ENCODE results near the gene WDR62.

WDR62 gene

DNA sequence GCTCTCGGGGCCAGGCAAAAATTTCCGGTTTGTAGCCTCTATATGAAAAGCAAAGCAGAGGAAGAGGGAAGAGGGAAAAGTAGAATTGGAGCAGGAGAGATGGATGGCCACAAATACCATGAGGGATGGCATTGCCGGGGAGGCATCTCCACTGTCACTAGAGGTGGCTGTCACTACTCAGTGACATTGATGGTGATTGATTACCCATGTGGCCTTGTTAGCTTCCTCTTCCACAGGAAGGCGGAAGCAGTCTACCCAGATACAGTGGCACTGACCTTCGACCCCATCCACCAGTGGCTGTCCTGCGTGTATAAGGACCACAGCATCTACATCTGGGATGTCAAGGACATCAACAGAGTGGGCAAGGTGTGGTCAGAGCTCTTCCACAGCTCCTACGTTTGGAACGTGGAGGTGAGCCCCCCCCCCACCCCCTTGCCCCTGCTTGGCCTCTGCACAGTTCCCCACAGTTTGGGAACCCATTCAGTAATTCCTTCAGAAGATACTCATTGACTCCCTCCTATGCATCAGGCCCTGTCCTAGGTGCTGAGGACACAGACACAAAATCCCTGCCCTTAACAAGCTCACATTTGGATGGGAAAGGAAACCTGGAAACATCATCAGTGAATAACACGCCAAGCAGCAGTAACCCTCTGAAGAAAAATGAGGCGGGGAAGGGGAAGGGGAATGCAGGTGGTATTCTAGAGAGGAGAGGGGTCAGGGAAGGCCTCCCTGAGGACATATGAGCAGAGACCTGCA is 18.6 kb downstream of the WDR62 start:
- FAIRE-seq (no peak), DNase-seq (ENCODE audit: extremely low spot score, insufficient read length, low read depth) (no peak)

DNA sequence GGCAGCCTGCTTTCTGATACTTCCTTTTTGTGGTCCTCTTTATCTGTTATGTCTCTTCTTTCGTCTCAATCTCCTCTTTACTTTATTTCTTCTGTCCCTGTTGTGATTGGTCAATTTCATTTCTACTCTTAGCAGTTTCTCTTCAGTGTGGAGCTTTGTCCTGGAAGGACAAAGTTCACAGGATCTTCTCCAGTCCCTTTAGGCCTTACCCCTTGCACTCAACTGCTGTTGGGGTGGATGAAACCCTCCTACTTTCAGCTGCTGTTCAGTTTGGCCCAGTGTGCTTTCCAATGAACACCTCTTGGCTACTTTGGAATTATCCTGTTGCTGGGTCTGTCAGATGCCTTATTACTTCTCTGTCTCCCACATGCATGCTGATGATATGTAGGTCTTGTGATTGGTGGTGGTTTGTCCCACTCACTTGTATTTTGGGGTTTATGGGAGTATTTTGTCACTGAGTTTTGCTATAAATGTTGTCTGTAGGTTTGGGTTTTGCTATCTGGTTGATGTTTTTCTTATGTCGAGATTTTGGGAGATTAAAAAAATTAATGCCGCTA is 24.8 kb downstream of the WDR62 start:
- DNase-seq (ENCODE audit: extremely low spot score, insufficient read length, low read depth) (no peak), FAIRE-seq (no peak)

DNA sequence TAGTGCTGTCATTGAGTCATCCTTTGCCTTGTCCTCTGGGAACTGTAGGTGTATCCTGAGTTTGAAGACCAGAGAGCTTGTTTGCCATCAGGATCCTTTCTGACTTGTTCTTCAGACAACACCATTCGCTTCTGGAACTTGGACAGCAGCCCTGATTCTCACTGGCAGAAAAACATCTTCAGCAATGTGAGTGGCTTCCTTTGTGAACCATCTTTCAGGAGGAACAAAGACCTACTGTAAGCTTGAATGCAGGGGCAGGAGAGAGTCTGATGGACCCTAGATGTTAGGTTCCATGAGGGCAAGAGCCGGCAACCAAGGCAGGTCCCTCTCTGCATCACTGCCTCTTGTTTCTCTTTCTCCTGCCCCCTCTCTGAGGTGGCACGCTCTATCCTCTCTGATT is 26.7 kb downstream of the WDR62 start:
- FAIRE-seq = no peak
- DNase-seq (ENCODE audit: extremely low spot score, insufficient read length, low read depth) = no peak

GRCh38 chr19:36081894-36082293 is 27.2 kb downstream of the WDR62 start:
- no peak for FAIRE-seq
- no peak for DNase-seq (ENCODE audit: extremely low spot score, insufficient read length, low read depth)

GRCh38 chr19:36082916-36083315 is 28.2 kb downstream of the WDR62 start:
- no peak for FAIRE-seq
- DNase-seq (ENCODE audit: extremely low spot score, insufficient read length, low read depth) = no peak

DNA sequence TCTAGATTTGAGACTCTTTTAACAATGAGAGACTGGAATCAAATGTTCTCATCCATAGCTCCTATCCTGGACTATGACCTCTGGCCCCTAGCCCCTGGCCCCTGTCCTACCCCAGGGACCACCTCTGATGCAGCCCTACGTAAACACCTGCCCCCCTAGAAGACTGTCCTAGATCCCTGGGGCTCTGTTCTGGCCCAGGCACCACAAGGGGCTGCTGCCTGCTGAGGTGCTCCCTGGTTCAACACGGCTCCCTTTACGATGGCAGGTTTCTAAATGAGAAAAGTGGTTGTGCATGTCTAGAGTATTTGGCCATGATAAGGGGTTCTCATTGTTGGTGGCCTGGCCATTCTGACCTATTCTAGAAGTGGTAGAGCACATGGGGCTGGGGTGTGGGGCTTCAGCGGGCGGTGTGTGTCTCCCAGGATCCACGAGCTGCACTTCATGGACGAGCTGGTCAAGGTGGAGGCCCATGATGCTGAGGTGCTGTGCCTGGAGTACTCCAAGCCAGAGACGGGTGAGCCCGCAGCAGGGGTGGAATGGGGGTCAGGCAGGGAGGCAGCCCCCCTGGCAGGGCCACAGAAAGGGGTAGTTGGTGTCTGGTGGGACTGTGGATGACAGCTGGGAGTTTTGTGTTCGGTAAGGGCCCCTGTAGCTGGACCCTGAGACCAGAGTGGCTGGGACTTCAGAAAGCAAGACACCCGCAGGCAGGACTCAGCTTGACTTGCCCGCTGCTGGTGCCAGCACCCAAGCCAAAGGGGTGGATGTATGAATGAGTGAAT is 29.7 kb downstream of the WDR62 start:
- FAIRE-seq = no peak
- no peak for DNase-seq (ENCODE audit: extremely low spot score, insufficient read length, low read depth)

DNA sequence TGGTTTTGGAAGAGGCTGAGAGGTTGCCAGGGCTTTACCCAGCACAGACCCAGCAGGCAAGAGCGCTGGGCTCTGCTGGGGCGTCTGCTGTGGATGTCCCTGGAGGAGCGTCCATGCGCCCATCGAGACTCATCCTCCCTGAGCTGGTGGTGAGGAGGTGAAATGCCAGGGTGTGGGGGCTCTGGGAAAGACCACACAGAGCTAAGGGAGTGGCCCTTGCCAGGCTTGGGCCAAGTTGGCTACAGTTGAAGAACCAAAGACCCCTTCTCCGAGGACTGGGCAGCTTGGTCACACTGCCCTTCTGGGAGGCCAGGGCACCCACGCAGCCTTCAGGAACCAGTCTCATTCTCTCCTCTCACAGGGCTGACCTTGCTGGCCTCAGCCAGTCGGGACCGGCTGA is 31.6 kb downstream of the WDR62 start:
- no peak for DNase-seq (ENCODE audit: extremely low spot score, insufficient read length, low read depth)
- FAIRE-seq = no peak

DNA sequence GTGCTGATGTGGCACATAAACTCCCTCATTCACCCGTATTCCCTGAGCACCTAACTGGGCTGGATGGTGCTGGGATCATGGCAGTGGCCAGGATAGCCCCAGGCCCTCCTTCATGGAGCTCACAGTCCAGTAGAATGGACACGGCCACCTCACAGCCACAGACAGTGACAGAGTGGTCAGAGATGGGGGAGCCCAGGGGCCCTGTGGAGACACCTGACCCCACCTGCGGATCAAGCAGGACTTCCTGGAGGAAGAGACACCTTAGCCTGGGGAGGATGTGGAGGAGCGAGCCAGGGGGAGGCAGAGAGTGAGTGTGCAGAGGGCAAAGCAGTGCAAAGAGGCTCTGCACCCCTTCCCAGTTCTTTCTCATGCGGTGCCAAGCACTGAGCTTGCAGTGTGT is 35.1 kb downstream of the WDR62 start:
- DNase-seq (ENCODE audit: extremely low spot score, insufficient read length, low read depth) = no peak
- no peak for FAIRE-seq

GRCh38 chr19:36090910-36091695 is 36.4 kb downstream of the WDR62 start:
- no peak for FAIRE-seq
- no peak for DNase-seq (ENCODE audit: extremely low spot score, insufficient read length, low read depth)

GRCh38 chr19:36092566-36092965 is 37.9 kb downstream of the WDR62 start:
- no peak for DNase-seq (ENCODE audit: extremely low spot score, insufficient read length, low read depth)
- no peak for FAIRE-seq

DNA sequence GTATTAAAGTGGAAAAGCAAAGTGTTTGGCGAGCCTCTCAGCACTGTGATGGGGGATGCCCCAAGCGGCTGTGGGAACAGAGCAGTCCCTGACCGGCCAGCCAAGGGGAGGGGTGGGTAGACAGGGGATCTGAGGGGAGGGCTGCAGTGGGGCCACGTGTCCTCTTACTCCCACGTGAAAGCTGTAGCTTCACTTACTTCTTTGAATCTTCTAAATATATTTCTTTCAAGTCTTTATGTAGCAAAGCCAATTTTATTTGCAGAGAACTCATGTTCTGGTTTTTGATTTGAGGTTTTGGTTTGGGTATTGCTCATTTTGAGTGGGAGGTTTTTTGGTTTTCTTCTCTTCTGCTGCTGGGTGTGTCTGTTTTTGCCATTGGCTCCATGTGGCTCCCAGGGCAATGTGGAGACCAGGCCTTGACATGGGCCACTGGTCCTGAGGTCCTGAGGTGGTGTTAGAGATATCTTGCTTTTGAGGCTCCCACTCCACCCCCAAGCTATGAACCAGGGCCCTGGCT is 38.5 kb downstream of the WDR62 start:
- DNase-seq (ENCODE audit: extremely low spot score, insufficient read length, low read depth) (no peak), FAIRE-seq (no peak)

DNA sequence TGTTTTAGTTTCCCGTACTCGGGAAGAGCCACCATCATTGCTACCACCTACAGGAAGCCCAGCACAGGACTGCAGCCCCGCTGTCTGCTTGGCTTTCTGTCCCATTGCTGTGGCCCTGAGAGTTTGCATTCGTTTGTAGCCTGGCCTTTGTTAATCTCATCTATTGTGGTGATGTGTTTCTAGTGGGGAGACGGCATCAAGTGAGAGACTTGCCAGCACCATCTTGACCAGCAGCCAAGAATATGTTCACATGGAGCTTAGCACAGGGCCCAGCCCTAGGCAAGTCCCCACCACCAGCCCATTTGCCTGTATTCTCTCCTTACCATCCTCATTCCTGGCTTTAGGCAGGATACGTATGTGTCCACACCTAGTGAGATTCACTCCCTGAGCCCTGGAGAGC is 39.0 kb downstream of the WDR62 start:
- DNase-seq (ENCODE audit: extremely low spot score, insufficient read length, low read depth) = no peak
- no peak for FAIRE-seq

GRCh38 chr19:36097036-36097435 is 42.3 kb downstream of the WDR62 start:
- FAIRE-seq = no peak

DNA sequence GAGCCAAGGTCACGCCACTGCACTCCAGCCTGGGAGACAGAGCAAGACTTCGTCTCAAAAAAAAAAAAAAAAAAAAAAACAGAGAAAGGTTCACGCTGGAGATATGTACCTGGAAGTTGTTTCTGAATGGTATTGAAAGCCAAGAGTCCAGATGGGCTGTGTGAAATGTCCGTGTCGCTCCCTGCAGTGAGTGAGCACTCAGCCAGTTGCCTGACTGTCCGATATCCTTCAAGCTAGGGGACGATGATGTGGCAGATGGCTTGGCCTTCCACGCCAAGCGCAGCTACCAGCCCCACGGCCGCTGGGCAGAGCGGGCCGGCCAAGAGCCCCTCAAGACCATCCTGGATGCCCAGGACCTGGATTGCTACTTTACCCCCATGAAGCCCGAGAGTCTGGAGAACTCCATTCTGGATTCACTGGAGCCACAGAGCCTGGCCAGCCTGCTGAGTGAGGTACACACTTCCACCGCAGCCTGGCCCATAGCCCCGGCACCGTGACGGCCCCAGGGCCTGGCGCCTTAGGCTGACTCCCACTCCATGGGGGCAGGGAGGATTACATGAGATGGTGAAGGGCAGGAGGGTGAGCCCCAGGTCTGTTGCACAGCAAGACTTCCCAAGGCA is 44.6 kb downstream of the WDR62 start:
- no peak for FAIRE-seq
- DNase-seq (ENCODE audit: extremely low spot score, insufficient read length, low read depth) = no peak

More at GRCh38 chr19:36097036-36097435, 42.3 kb downstream of the WDR62 start:
- no peak for DNase-seq (ENCODE audit: extremely low spot score, insufficient read length, low read depth)

DNA sequence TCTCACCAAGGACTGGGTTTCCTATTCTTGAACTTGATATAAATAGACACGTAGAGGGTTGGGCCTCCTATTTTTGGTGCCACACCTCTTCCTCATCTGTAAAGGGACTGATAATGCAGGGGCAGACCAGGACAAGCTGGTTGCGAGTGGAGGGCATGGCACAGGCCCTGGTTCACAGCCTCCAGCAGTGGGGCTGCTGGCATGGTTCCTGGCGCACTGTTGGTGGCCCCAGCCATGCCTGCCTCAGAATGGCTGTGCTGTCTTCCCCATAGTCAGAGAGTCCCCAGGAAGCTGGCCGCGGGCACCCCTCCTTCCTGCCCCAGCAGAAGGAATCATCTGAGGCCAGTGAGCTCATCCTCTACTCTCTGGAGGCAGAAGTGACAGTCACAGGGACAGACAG is 45.8 kb downstream of the WDR62 start:
- no peak for DNase-seq (ENCODE audit: extremely low spot score, insufficient read length, low read depth)
- FAIRE-seq = no peak

GRCh38 chr19:36101550-36102327 is 47.0 kb downstream of the WDR62 start:
- DNase-seq (ENCODE audit: extremely low spot score, insufficient read length, low read depth) = no peak
- FAIRE-seq = no peak

GRCh38 chr19:36103040-36103626 is 48.4 kb downstream of the WDR62 start:
- FAIRE-seq (no peak), DNase-seq (ENCODE audit: extremely low spot score, insufficient read length, low read depth) (no peak)

DNA sequence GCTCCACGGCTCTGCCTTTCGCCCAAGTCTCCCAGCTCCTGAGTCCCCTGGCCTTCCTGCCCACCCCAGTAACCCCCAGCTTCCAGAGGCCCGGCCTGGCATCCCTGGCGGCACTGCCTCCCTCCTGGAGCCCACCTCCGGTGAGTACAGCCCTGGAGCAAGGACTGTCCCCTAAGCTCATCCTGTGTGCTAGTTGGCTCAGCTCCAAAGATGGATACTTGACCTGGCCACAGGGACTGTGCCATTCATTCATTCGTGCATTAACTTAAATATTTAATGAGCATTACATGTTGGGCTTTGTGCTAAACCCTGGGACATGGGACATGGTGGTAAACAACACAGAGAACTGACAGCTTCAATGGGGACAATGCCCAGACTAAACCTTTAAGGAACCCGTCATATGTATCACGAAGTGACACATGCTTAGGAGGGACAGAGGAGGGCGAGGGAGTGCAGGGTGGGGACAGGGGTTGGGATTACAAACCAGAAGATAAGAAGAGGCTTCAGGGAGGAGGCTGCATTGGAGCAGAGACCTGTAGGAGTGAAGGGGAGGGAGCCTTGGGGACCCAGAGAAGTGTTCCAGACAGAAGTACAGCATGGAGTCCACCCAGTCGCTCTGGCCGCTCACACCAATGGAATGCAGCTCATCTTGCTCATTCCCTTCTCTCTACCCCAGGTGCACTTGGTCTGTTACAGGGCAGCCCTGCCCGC is 49.3 kb downstream of the WDR62 start:
- FAIRE-seq (no peak), DNase-seq (ENCODE audit: extremely low spot score, insufficient read length, low read depth) (no peak)
